Stimulated activated naive CD4-positive, alpha-beta T cell treated with Interleukin-2 at 50 U/mL for 16 hours (primary cell): Measurements from ENCODE around the gene KTI12.
"Not testable (repeated sequence)": the region's sequence is repeated elsewhere in the genome, so short reads cannot be mapped to it uniquely, and the experiment has no call there.

Experiments
- DNase-seq: peaks from one replicate; lab custom pipeline; 2025; lab: John Stamatoyannopoulos, UW

Gene KTI12

GRCh38 chr1:52033190-52034049 lies at the start of gene KTI12:
Gene KTI12 (minus strand): TSS chr1:52033810. CDS start chr1:52033761, 49 bp downstream.
- peak; percentile 84 for DNase-seq

DNA sequence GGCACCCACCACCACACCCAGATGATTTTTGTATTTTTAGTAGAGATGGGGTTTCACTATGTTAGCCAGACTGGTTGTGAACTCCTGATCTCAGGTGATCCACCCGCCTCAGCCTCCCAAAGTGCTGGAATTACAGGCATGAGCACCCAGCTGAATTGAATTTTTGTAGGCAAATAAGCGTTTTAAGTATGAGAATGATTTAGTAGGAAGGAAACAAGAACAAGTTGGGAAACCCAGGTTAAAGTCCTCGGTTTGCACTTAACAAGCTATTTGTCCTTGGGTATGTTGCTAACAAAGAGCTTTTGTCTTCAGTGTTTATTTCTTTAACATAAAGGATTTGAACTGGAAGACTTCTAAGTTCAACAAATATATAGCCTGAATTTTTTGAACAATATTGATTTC lies 46.4 kb upstream of the KTI12 start:
- no peak for DNase-seq

DNA sequence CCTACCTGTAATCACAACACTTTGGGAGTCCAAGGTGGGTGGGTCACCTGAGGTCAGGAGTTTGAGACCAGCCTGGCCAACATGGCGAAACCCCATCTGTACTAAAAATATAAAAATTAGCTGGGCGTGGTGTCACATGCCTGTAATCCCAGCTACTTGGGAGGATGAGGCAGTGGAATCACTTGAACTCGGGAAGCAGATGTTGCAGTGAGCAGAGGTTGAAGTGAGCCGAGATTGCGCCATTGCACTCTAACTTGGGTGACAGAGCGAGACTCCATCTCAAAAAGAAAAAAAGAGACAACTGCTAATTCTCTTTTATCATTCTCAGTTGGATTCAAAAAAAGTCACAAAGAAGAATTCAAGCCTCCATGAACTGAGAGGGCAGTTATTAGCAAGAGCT lies 43.7 kb upstream of the KTI12 start:
- not testable (repeated sequence) for DNase-seq

DNA sequence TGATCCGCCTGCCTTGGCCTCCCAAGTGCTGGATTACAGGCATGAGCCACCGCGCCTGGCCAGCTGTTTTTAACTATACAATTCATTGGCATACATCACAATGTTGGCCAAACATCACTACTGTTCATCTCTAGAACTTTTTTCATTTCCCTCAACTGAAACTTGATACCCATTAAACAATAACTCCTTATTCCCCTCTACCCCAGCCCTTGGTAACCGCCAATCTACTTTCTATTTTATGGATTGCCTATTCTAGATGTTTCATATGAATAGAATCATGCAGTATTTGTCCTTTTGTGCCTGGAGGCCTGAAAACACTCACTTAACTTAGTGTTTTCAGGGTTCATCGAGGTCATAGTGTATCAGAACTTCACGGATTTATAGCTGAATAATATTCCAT lies 38.7 kb upstream of the KTI12 start:
- DNase-seq, result no peak

GRCh38 chr1:52070704-52071103 lies 37.1 kb upstream of the KTI12 start:
- no peak for DNase-seq

- DNase-seq, result no peak
These were observed 29.6 kb upstream of the KTI12 start for GRCh38 chr1:52063192-52063591.

DNA sequence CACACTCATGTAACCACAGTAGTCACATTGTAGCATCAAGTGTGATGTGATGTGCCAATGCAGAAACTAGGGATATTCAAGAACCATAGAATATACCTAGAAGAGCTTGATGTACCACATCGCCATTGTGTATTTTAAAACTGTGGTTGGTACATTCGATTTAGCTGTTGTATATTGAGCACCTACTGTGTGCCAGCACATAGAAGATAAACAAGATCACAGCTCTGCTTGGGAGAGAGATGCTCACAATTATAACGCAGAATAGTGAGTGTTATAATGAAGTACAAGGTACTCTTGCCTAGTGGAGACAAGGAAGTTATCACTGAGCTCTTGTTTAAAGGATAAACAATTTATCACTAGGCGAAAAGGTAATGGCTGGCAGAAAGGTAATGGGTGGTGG lies 27.2 kb upstream of the KTI12 start:
- no peak for DNase-seq

- no peak for DNase-seq
These were observed 26.3 kb upstream of the KTI12 start for GRCh38 chr1:52059888-52060287.

- DNase-seq, result no peak
These were observed 25.7 kb upstream of the KTI12 start for GRCh38 chr1:52059321-52059720.

GRCh38 chr1:52057876-52058415 lies 24.3 kb upstream of the KTI12 start:
- DNase-seq, result no peak

GRCh38 chr1:52057255-52057654 lies 23.6 kb upstream of the KTI12 start:
- DNase-seq, result no peak

GRCh38 chr1:52056937-52057231 lies 23.3 kb upstream of the KTI12 start:
- no peak for DNase-seq

DNA sequence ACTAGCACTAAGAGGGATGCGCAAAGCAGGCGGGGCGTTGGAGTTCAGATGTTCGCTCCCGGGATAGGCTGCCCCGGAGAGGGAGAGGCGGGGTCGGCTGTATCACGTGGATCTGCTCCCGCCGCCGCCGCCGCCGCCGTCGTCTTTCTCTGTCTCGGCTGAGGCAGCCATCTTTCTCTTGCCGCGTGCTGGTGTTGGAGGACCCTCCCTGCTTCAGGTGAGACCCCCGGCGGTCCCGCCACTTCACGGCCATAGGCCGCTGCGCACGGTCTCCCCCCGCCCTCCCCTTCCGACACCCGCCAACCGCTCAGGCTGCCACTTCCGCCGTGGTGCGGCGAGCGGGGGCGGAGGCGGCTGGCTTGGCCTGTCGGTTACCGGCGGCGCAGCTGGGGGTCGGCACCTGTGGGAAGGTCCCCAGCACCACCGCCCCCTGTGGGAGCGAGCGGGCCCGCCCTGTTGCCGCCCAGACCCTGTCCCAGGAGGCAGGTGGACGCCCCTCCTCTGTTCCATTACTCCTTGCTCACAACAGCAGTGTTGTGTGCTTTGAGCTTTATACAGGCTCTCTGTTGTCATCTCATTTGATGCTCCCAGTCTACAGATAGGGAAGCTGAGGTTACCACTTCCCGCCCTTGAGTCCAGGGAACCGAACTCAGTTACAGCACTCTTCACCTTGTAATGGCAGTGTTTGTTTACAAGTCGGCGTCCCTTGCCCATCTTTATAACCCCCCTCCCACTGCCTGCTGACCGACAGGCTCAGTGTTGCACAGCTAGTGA lies 22.7 kb upstream of the KTI12 start, which contains the start of gene BTF3L4:
Gene BTF3L4 (plus strand): TSS at position 133 of the 774 bp plus-strand sequence. CDS start 3,553 bp downstream, outside the sequence.
- DNase-seq, result peak; percentile 95

GRCh38 chr1:52055866-52056162 lies 22.2 kb upstream of the KTI12 start:
- no peak for DNase-seq

- peak; percentile 60 for DNase-seq
These were observed 21.7 kb upstream of the KTI12 start, which contains the start of gene TXNDC12 for GRCh38 chr1:52055066-52055865. Gene TXNDC12 (minus strand): TSS chr1:52055191. CDS start chr1:52055096, 95 bp downstream.

DNA sequence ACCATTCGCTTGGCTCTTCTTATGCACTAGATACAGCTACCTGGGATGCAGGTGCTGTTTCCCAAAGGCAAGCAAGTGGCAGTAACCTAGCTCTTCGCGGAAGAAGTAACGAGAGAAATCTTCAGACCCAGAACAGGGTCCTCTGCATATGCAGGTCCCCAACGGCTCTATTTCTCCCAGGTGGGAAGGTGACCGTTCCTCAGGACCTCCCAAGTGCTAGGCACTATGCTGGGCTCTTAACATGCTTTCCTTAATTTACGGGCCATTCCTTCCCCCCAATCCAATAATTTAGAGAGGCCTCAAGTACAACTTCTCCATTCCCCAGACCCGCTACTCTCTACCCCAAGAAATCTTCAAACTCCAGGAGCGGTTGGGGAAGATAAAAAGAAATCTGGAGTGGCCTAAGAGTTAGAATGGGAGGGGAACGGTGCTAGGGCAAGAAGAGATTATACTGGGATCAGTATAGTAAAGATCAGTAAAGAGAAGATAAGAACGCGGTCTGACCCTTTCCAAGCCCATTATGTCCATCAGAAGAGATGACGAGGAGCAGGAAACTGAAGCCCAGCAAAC lies 21.0 kb upstream of the KTI12 start:
- DNase-seq, result no peak

DNA sequence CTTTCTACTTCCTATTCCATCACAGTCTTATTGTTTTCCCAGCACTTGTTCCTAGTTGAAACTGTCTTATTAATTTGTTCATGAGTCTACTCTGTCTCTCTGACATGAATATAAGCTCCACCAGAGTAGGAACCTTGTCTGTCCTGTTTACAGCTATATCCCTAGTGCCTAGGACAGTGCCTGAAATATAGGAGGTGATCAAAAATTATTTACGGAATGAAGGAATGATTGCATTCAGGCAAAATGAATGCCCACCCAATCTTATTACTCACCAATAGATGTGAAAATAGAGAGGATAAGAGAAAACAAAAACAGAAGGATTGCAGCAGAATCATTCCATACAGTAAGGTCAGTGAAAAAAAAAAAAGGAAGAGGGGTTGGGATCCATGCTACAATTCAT lies 20.3 kb upstream of the KTI12 start:
- no peak for DNase-seq

DNA sequence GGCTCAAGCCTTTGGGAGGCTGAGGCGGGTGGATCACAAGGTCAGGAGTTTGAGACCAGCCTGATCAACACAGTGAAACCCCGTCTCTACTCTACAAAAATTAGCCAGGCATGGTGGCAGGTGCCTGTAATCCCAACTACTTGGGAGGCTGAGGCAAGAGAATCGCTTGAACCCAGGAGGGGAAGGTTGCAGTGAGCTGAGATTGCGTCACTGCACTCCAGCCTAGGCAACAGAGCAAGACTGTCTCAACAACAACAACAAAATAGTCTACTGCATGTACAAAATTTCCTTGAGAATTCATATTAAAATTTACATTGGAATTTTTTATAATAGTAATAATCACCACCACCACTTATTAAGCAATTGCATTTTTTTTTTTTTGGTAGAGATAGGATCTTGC lies 15.7 kb upstream of the KTI12 start:
- not testable (repeated sequence) for DNase-seq

DNA sequence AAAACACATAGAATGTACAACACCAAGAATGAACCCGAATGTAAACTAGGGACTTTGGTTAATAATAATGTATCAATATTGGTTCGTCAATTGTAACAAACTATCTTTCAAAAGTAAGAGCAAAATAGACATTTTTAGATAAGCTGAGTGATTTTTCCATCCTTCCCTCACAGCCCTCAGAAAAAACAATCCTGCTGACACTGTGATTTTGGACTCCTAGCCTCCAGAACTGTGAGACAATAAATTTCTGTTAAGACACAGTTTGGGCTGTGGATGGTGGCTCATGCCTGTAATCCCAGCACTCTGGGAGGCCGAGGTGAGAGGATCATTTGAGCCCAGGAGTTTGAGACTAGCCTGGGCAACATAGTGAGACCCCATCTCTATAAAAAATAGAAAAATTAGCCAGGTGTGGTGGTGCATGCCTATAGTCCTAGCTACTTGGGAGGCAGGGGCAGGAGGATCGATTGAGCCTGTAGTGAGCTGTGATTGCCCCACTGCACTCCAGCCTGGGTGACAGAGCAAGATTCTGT lies 12.1 kb upstream of the KTI12 start:
- DNase-seq, result not testable (repeated sequence)

DNA sequence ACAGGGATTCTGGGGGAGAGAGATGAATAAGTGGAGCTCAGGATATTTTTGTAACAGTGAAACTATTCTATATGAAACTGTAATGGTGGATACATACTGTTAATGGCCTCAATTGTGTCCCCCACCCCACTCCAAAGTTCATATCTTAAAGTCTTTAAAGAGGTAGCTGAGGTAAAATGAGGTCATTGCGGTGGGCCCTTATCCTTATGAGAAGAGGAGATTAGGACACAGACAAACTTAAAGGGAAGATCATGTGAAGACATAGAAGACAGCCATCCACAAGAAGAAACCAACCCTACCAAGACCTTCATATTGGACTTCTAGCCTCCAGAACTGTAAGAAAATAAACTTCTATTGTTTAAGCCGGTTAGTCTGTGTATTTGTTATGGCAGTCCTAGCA lies 11.6 kb upstream of the KTI12 start:
- no peak for DNase-seq

DNA sequence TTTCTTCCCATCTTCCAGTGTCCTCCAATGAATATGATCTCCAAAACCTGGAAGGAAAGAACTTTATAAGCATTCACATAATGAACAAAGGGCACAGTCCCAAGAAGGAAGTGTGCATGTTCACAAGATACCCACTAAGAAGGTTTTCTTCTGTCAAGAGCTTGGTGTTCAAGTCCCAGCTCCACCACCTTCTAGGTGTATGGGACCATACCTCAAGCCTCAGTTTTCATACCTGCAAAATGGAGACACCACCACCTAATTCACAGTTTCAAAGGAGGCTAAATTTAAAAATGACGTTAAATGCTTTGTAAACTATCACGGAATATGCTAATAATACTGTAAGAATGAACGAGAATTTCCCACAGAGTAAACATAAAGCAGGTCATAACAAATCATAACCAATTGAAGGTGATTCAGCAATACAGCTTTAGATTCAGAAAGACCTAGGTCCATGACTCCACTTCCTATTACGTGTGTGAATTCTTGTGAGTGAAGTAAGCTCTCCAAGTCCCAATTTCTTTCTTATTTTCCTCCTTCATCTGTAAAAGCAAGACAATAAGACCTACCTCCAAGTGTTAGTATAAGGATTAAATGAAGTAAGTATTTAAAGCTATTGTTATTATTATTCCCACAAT lies 8.1 kb upstream of the KTI12 start:
- DNase-seq, result no peak
